Peyer's patch (tissue), 4 donors: ENCODE results near the gene LGMN. TPM values are rescaled to one million over a fixed set of nuclear protein-coding genes. Genes with fewer than 3 reads are reported as not detected.

Experiments
- DNase-seq, 3 donors: peaks; one replicate each; pipeline ENCODE4 v3.0.0-alpha.2; 2017 to 2019
- H3K27ac ChIP-seq, 4 donors: fragments of 200-600 bp; sonication (generic); one replicate each; pipeline ENCODE4 v1.5.1; 2016 to 2019
- H3K27me3 ChIP-seq, 2 donors: fragments of 200-600 bp; sonication (generic); one replicate each; pipeline ENCODE4 v1.5.1; 2019
- H3K36me3 ChIP-seq, 3 donors: fragments of 200-600 bp; sonication (generic); one replicate each; pipeline ENCODE4 v1.5.1; 2016 to 2019
- H3K4me1 ChIP-seq, 4 donors: fragments of 200-600 bp; sonication (generic); one replicate each; pipeline ENCODE4 v1.5.1; 2016 to 2019
- H3K4me3 ChIP-seq, 4 donors: fragments of 200-600 bp; sonication (generic); 1 replicate in 3 of 4; 2 replicates in 1 of 4; pipeline ENCODE4 v1.5.1; 2016 to 2019; ENCODE audit warnings: mild to moderate bottlenecking in 1 of 4
- H3K9me3 ChIP-seq, 4 donors: fragments of 200-600 bp; sonication (generic); one replicate each; pipeline ENCODE4 v1.5.1; 2016 to 2019; ENCODE audit warnings: mild to moderate bottlenecking in 1 of 4
- POLR2A ChIP-seq, 2 donors: fragments of 450-650 bp; IDR thresholded peaks; one replicate each; pipeline ENCODE4 v1.5.1; 2017; ENCODE audit warnings: antibody characterized with exemption in 2 of 2, mild to moderate bottlenecking in 2 of 2, moderate library complexity in 2 of 2
- total RNA-seq, 4 donors: library from RNA; depleted of rRNA; stranded (reverse); fragments of >200 nt; gene quantifications; one replicate each; pipeline ENCODE4 v1.1.0, GENCODE V29; 2016
- TF ChIP-seq, protein P1 (sequence below), 6 experiments: fragments of 450-650 bp in 4 of 6; fragments of 200-600 bp in 2 of 6; sonication (generic) in 1 of 6; IDR thresholded peaks; one replicate each; pipeline ENCODE4 v1.5.1; 2017 to 2019; ENCODE audit warnings: antibody characterized with exemption in 6 of 6, mild to moderate bottlenecking in 3 of 6, moderate library complexity in 1 of 6

Gene LGMN
- total RNA-seq, 4 donors from 2014 or later, result 16.5 to 108 (median 82.5) TPM

DNA sequence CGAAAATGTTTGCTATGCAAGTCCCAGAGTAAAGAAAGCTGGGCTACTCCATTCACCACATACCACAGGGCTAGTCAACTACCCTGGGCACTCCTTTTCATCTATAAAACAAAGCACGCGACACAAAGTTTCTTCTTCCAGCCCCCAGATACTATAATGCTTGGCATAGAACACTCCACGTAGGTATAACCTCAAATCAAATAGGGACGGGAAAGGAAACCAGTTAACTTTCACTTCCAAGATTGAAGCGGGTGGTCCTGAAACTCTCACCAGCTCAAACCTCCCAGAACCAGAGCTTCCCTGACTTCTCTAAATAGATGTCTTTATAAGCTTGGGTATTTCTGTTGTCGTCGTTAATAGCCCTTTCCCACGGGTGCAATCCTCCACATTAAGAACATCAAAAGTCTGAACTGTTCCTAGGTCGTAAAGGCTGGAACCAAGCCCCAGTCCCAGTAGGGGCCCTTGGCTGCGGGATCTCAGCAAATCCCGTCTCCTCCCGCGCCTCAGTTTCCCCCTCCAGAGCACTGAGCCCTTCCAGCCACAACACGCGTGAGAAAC is 647 bp downstream of the LGMN start:
- no peaks in the 10 kb centered on the region for H3K9me3 ChIP-seq
- no peaks in the 10 kb centered on the region for H3K36me3 ChIP-seq
- no peak for TF ChIP-seq POLR2A (IDR thresholded peaks at IDR 0.05)
- TF ChIP-seq, protein P1, sequence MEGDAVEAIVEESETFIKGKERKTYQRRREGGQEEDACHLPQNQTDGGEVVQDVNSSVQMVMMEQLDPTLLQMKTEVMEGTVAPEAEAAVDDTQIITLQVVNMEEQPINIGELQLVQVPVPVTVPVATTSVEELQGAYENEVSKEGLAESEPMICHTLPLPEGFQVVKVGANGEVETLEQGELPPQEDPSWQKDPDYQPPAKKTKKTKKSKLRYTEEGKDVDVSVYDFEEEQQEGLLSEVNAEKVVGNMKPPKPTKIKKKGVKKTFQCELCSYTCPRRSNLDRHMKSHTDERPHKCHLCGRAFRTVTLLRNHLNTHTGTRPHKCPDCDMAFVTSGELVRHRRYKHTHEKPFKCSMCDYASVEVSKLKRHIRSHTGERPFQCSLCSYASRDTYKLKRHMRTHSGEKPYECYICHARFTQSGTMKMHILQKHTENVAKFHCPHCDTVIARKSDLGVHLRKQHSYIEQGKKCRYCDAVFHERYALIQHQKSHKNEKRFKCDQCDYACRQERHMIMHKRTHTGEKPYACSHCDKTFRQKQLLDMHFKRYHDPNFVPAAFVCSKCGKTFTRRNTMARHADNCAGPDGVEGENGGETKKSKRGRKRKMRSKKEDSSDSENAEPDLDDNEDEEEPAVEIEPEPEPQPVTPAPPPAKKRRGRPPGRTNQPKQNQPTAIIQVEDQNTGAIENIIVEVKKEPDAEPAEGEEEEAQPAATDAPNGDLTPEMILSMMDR (IDR thresholded peaks at IDR 0.05), result no peak
- peak overlapping the region; percentile 60 to 69 (median 66) for H3K4me3 ChIP-seq
- no peak for DNase-seq
- H3K27me3 ChIP-seq, result no peaks in the 10 kb centered on the region
- peak overlapping the region; percentile 66 to 81 (median 77) for H3K27ac ChIP-seq
- no peaks in the 10 kb centered on the region for H3K4me1 ChIP-seq

DNA sequence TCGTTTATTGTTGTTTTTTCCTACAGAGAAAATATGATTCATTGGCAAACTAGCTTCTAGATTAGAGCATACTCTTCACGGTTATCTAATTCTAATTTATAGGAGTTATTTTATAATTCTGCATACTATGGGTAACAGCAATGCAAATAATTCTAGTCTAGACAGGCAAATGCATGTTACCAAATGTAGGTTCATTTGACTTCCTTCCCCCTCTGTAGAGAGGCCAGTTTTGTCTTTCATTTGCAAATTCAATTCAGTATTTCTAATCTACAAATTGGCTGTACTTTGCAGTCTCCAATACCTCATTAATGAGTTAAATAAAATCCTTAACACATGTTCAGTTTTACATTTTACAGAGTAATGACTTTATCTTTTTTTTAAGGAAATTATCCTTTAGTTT is 4.2 kb downstream of the LGMN start:
- Histone ChIP-seq H3K4me3 (no peak overlapping the region), H3K4me1 (no peaks in the 10 kb centered on the region), H3K36me3 (peaks cover 0 to 16% (median 0%) of the 10 kb centered on the region in 3 donors), H3K27me3 (no peaks in the 10 kb centered on the region), H3K27ac (no peak overlapping the region), H3K9me3 (no peaks in the 10 kb centered on the region)
- TF ChIP-seq, protein P1 (IDR thresholded peaks at IDR 0.05), result no peak
- TF ChIP-seq POLR2A (IDR thresholded peaks at IDR 0.05), result no peak
- no peak for DNase-seq

DNA sequence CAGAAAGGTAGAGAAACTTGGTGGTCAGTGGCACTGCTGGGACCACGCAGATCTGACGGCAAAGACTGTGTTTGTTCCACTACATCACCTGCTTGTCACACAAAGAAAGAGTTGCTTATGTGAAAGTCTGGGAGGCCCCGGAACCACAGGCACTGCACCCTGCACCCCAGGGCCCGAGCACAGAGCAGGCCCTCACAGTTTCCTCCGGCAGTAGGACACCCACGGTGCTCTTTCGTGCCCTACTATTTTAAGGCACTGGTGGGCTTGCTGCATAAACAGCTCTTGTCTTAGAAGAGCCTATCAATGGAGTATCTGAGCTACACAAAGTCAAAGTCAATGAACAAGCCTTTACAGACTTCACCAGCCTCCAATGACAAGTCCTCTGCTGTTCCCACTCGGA is 8.0 kb downstream of the LGMN start:
- no peak overlapping the region for H3K4me3 ChIP-seq
- H3K4me1 ChIP-seq, result peaks cover 0 to 4% (median 0%) of the 10 kb centered on the region in 4 donors
- no peaks in the 10 kb centered on the region for H3K27me3 ChIP-seq
- no peak for DNase-seq
- H3K36me3 ChIP-seq, result peaks cover 0 to 16% (median 0%) of the 10 kb centered on the region in 3 donors
- H3K9me3 ChIP-seq, result no peaks in the 10 kb centered on the region
- TF ChIP-seq, protein P1 (IDR thresholded peaks at IDR 0.05), result no peak
- no peak for TF ChIP-seq POLR2A (IDR thresholded peaks at IDR 0.05)
- no peak overlapping the region for H3K27ac ChIP-seq

DNA sequence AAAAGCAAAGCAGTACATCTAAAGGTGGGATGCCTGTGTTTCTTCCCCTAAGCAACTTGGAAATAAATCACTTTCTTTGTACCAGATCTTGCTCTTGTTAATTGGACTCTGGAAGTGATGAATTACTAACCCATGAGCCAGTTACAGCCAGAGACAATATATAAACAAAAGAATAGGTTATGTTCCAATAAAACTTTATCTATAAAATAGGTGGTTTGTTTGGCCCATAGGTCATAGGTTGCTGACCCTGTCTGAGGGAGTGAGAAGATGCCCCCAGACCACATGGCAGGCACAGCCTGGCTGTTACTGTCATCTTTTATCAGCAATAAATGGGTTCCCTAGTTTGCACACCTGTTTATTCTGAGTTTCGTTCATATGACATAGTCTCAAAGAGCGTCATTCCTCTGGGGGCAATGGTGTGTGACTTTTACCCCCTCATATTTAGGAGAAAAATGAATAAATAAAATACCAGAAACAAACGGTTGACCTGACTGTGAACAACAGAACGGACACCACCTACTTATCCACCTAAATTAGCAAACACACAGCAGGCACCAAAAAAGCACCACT is 10.7 kb downstream of the LGMN start:
- TF ChIP-seq, protein P1 (IDR thresholded peaks at IDR 0.05), result no peak
- no peak for TF ChIP-seq POLR2A (IDR thresholded peaks at IDR 0.05)
- no peak overlapping the region for H3K4me3 ChIP-seq
- DNase-seq, result no peak
- H3K27me3 ChIP-seq, result no peaks in the 10 kb centered on the region
- no peaks in the 10 kb centered on the region for H3K9me3 ChIP-seq
- peak overlapping the region in 1 of 4 donors; percentile 57 for H3K27ac ChIP-seq
- peaks cover 0 to 18% (median 0%) of the 10 kb centered on the region in 3 donors for H3K36me3 ChIP-seq
- peaks cover 0 to 4% (median 0%) of the 10 kb centered on the region in 4 donors for H3K4me1 ChIP-seq

DNA sequence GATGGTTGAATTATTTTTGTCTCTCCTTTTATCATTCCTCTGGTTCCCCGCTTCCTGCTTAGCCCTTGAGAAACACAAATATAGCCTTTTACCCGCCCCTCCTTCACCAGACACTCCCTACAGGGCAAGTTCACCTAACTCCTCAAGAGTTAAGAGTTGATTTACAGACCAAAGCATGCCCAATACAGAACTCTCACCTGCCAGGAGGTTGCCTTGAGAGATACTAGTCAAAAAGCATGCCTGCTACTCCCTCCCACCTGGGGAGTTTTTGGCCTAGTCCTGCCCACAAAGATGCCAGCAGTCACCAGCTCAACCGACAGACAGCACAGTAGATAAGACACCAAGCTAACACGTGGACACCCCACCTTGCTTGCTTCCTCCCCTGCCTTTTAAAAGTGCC is 11.2 kb downstream of the LGMN start:
- H3K27ac ChIP-seq, result peak overlapping the region in 1 of 4 donors; percentile 57
- H3K27me3 ChIP-seq, result no peaks in the 10 kb centered on the region
- no peaks in the 10 kb centered on the region for H3K9me3 ChIP-seq
- peaks cover 0 to 4% (median 0%) of the 10 kb centered on the region in 4 donors for H3K4me1 ChIP-seq
- H3K4me3 ChIP-seq, result no peak overlapping the region
- no peak for TF ChIP-seq POLR2A (IDR thresholded peaks at IDR 0.05)
- TF ChIP-seq, protein P1 (IDR thresholded peaks at IDR 0.05), result no peak
- no peak for DNase-seq
- H3K36me3 ChIP-seq, result peaks cover 0 to 23% (median 0%) of the 10 kb centered on the region in 3 donors
